Gastrocnemius medialis (tissue), 4 donors: ENCODE measurements around the gene AGXT2. TPM values are rescaled to one million over a fixed set of nuclear protein-coding genes. Genes with fewer than 3 reads are reported as not detected.

Source experiments
- ATAC-seq, 2 donors: fragments of 150-250 bp; one replicate each; pipeline ENCODE4 v1.9.1; 2016
- DNase-seq, 2 donors: peaks; one replicate each; pipeline ENCODE4 v3.0.0-alpha.2; 2019
- H3K27ac ChIP-seq, 4 donors: fragments of 200-600 bp; sonication (generic); 1 replicate in 1 of 4; 2 replicates in 3 of 4; pipeline ENCODE4 v1.5.1; 2016 to 2018; ENCODE audit warnings: mild to moderate bottlenecking in 2 of 4, moderate library complexity in 1 of 4
- H3K27me3 ChIP-seq, 3 donors: fragments of 200-600 bp; sonication (generic) in 2 of 3; 1 replicate in 1 of 3; 2 replicates in 2 of 3; pipeline versions ENCODE4 v1.5.1 to v1.6.0; 2016 to 2019; ENCODE audit warnings: mild to moderate bottlenecking in 1 of 3, moderate library complexity in 1 of 3
- H3K36me3 ChIP-seq, 2 donors: fragments of 200-600 bp; sonication (generic) in 1 of 2; one replicate each; pipeline ENCODE4 v1.5.1; 2017 to 2018
- H3K4me1 ChIP-seq, 2 donors: fragments of 200-600 bp; sonication (generic) in 1 of 2; one replicate each; pipeline ENCODE4 v1.5.1; 2016 to 2017; ENCODE audit warnings: mild to moderate bottlenecking in 2 of 2
- H3K4me3 ChIP-seq, 4 donors: fragments of 200-600 bp; sonication (generic) in 3 of 4; 1 replicate in 1 of 4; 2 replicates in 3 of 4; pipeline ENCODE4 v1.5.1; 2016 to 2019; ENCODE audit warnings: mild to moderate bottlenecking in 2 of 4
- H3K9me3 ChIP-seq, 3 donors: fragments of 200-600 bp; sonication (generic) in 2 of 3; 1 replicate in 1 of 3; 2 replicates in 2 of 3; pipeline ENCODE4 v1.5.1; 2016 to 2019
- POLR2A ChIP-seq, 2 donors: fragments of 450-650 bp; IDR thresholded peaks; one replicate each; pipeline ENCODE4 v1.6.1; 2017; ENCODE audit warnings: antibody characterized with exemption in 2 of 2, mild to moderate bottlenecking in 2 of 2, moderate library complexity in 2 of 2
- in situ Hi-C, 4 donors: fragments of 200-750 bp; cut with MboI; loops; one replicate each; pipeline versions ENCODE4 v1.15.0 to v1.8.0; 2017; ENCODE audit warnings: low sequenced_read_pairs in 4 of 4
- intact Hi-C: fragments of 100-400 bp; cut with DNase I; formaldehyde crosslinking; loops from one replicate; pipeline ENCODE4 v1.15.1; 2023; ENCODE audit warnings: low total_unique reads
- total RNA-seq, 4 donors: library from RNA; depleted of rRNA; stranded (reverse); fragments of >200 nt; gene quantifications; one replicate each; pipeline versions ENCODE4 v1.1.0 to v1.2.3, GENCODE V29; 2016
- TF ChIP-seq, protein P1 (sequence below), 5 experiments: fragments of 450-650 bp in 3 of 5; fragments of 200-600 bp in 2 of 5; sonication (generic) in 2 of 5; IDR thresholded peaks in 4 of 5; conservative IDR thresholded peaks in 1 of 5; 1 replicate in 4 of 5; 2 replicates in 1 of 5; pipeline ENCODE4 v1.5.1; 2016 to 2019; ENCODE audit warnings: antibody characterized with exemption in 5 of 5, mild to moderate bottlenecking in 3 of 5, moderate library complexity in 3 of 5

The AGXT2 gene
- total RNA-seq, 4 donors from 2014 or later = 0.20 TPM; not detected in 2

- TF ChIP-seq POLR2A (IDR thresholded peaks at IDR 0.05) = no peak
- TF ChIP-seq, protein P1, sequence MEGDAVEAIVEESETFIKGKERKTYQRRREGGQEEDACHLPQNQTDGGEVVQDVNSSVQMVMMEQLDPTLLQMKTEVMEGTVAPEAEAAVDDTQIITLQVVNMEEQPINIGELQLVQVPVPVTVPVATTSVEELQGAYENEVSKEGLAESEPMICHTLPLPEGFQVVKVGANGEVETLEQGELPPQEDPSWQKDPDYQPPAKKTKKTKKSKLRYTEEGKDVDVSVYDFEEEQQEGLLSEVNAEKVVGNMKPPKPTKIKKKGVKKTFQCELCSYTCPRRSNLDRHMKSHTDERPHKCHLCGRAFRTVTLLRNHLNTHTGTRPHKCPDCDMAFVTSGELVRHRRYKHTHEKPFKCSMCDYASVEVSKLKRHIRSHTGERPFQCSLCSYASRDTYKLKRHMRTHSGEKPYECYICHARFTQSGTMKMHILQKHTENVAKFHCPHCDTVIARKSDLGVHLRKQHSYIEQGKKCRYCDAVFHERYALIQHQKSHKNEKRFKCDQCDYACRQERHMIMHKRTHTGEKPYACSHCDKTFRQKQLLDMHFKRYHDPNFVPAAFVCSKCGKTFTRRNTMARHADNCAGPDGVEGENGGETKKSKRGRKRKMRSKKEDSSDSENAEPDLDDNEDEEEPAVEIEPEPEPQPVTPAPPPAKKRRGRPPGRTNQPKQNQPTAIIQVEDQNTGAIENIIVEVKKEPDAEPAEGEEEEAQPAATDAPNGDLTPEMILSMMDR (IDR thresholded peaks at IDR 0.05 in 4 of 5, conservative IDR thresholded peaks at IDR 0.05 in 1 of 5) = no peak
- intact Hi-C loops (no loop called here), in situ Hi-C loops (no loop called here)
- no peak for DNase-seq
- no peak overlapping the region for H3K4me3 ChIP-seq
- H3K27ac ChIP-seq = no peak overlapping the region
- no peaks in the 10 kb centered on the region for H3K27me3 ChIP-seq
- no peaks in the 10 kb centered on the region for H3K4me1 ChIP-seq
- ATAC-seq = no peak
- H3K9me3 ChIP-seq = no peaks in the 10 kb centered on the region
- no peaks in the 10 kb centered on the region for H3K36me3 ChIP-seq
Measured at GRCh38 chr5:35060236-35060635, 12.5 kb upstream of the AGXT2 start.

GRCh38 chr5:35059251-35059650 lies 11.5 kb upstream of the AGXT2 start:
- Histone ChIP-seq H3K27me3 (no peaks in the 10 kb centered on the region), H3K9me3 (no peaks in the 10 kb centered on the region), H3K4me1 (no peaks in the 10 kb centered on the region), H3K36me3 (no peaks in the 10 kb centered on the region), H3K27ac (no peak overlapping the region), H3K4me3 (no peak overlapping the region)
- TF ChIP-seq POLR2A (IDR thresholded peaks at IDR 0.05) = no peak
- TF ChIP-seq, protein P1 (IDR thresholded peaks at IDR 0.05 in 4 of 5, conservative IDR thresholded peaks at IDR 0.05 in 1 of 5) = no peak
- in situ Hi-C loops (no loop called here), intact Hi-C loops (no loop called here)
- no peak for ATAC-seq
- no peak for DNase-seq

GRCh38 chr5:35058374-35058788 lies 10.6 kb upstream of the AGXT2 start:
- DNase-seq (no peak), ATAC-seq (no peak)
- no peak overlapping the region for H3K4me3 ChIP-seq
- TF ChIP-seq POLR2A (IDR thresholded peaks at IDR 0.05) = no peak
- TF ChIP-seq, protein P1 (IDR thresholded peaks at IDR 0.05 in 4 of 5, conservative IDR thresholded peaks at IDR 0.05 in 1 of 5) = no peak
- H3K27ac ChIP-seq = no peak overlapping the region
- no peaks in the 10 kb centered on the region for H3K9me3 ChIP-seq
- intact Hi-C loops = no loop called here
- in situ Hi-C loops = no loop called here
- no peaks in the 10 kb centered on the region for H3K36me3 ChIP-seq
- H3K27me3 ChIP-seq = no peaks in the 10 kb centered on the region
- H3K4me1 ChIP-seq = no peaks in the 10 kb centered on the region

DNA sequence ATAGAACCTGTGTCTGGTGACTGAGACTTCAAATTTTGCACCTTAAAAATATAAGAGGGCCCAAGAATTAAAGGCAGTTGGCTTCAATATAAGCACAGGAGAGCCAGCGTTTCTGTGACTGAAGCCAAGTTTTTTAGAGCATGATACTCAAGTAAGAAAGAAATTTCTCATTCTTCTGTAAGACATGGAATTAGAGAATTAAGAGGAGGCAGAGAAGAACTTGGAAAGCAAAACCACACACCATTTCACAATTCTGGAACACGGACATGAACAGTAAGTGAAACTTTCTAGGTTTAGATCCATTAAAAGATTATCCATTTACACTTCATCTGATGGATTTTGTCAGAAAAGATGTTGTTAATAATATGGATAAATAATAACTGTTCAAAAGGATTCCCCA lies 8.9 kb upstream of the AGXT2 start:
- Histone ChIP-seq H3K27me3 (no peaks in the 10 kb centered on the region), H3K4me3 (no peak overlapping the region), H3K27ac (no peak overlapping the region), H3K36me3 (no peaks in the 10 kb centered on the region), H3K4me1 (no peaks in the 10 kb centered on the region), H3K9me3 (no peaks in the 10 kb centered on the region)
- no peak for TF ChIP-seq POLR2A (IDR thresholded peaks at IDR 0.05)
- TF ChIP-seq, protein P1 (IDR thresholded peaks at IDR 0.05 in 4 of 5, conservative IDR thresholded peaks at IDR 0.05 in 1 of 5) = no peak
- in situ Hi-C loops = no loop called here
- intact Hi-C loops = no loop called here
- DNase-seq = no peak
- no peak for ATAC-seq

DNA sequence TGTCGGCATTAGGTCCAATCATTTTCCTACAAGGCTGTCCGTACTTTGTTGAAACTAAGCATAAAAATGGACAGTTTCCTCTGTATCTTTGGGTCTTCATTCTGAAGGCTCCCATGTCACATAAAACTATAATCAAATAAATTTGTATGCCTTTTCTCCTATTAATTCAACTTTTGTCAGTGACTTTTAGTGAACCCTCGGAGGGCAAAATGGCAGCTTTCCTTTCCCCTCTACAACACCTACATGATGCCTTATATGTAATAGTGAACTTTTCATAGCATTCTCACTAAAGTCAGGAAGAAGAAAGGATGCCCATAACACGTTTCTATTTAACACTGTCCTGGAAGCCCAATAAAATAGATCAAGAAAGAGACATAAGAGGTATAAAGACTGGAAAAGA lies 5.1 kb upstream of the AGXT2 start:
- Histone ChIP-seq H3K27ac (no peak overlapping the region), H3K4me1 (no peaks in the 10 kb centered on the region), H3K9me3 (no peaks in the 10 kb centered on the region), H3K27me3 (no peaks in the 10 kb centered on the region), H3K4me3 (no peak overlapping the region), H3K36me3 (no peaks in the 10 kb centered on the region)
- intact Hi-C loops (no loop called here), in situ Hi-C loops (no loop called here)
- TF ChIP-seq, protein P1 (IDR thresholded peaks at IDR 0.05 in 4 of 5, conservative IDR thresholded peaks at IDR 0.05 in 1 of 5) = no peak
- no peak for TF ChIP-seq POLR2A (IDR thresholded peaks at IDR 0.05)
- DNase-seq (no peak), ATAC-seq (no peak)
